ENCODE measurements around the gene PNMA8B.
"Not testable (repeated sequence)": the region's sequence is repeated elsewhere in the genome, so short reads cannot be mapped to it uniquely, and the experiment has no call there.

The PNMA8B gene, protein sequence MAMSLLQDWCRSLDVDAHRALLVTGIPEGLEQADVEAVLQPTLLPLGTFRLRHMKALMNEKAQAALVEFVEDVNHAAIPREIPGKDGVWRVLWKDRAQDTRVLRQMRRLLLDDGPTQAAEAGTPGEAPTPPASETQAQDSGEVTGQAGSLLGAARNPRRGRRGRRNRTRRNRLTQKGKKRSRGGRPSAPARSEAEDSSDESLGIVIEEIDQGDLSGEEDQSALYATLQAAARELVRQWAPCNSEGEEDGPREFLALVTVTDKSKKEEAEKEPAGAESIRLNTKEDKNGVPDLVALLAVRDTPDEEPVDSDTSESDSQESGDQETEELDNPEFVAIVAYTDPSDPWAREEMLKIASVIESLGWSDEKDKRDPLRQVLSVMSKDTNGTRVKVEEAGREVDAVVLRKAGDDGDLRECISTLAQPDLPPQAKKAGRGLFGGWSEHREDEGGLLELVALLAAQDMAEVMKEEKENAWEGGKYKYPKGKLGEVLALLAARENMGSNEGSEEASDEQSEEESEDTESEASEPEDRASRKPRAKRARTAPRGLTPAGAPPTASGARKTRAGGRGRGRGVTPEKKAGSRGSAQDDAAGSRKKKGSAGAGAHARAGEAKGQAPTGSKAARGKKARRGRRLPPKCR

DNA sequence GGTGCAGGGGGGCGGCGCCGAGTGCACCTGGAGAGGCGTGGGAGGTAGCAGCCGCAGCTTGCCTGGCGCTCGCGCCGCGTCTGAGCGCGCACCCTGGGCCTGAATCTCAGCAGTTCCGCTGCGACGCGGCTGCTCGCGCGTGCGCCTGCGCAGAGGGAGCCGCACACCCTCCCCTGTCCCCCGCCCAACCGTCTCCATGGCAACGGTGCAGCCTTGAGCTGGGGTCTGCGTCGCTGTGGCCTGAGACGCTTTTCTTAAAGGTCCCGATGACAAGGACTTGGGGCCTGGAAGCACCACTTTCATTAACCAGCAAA, at the start of gene PNMA8B:
Gene PNMA8B, minus strand, starts transcription at position 82 of the 314 bp plus-strand sequence. CDS start 402 bp downstream, outside the sequence.
- FAIRE-seq, result no peak

DNA sequence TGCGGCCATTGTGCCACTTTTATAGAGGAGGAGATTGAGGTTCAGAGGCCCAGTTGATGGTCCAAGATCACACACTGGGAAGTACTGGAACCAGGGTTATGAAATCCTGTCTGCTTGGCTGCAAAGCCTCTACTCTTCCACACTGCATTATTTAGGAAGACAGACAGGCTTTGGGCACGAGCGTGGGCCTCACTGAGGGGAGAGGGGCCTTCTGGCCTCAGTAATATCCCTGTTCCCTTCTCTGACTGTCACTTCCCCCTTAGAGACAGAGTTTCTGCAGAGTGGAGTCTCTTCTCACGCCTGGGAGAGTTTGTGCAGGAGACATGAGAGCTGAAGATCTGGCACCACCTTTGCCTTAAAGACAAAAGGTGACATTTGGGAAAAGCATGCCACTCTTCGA, 49.0 kb upstream of the PNMA8B start:
- no peak for FAIRE-seq

DNA sequence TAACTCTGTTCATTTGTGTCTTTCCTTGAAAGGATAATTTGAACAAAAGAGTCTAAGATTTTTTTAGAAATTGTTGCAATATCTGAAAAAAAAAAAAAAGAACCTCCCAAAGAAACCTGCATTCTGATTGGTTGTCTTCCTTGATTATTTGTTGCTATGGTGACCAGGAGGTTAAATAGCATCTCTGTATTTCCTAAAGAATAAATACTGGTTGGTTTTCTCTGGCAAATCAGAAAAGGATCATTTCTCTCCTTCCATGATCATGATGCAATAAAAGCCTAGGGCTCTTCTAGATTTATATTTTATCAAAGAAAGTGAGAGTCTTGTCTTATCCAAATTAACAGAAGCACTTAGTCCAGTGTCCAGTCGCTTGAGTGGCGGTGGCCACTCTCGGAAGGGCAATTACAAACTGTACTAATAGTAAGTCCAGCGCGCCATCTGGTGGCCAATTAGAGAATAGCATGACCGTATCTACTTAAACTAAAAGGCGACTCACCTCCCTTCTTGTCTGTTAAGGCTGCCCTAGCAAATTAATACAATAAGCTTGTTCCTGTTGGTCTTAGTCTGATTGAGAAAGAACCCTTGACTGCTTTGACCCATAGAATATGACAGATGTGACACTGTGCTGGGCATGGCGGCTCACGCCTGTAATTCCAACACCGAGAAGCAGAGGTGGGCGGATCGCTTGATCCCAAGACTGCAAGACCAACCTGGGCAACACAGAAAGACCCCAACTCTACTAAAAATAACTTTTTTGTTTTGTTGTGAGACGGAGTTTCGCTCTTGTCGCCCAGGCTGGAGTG, 47.0 kb upstream of the PNMA8B start:
- FAIRE-seq, result peak; percentile 97

DNA sequence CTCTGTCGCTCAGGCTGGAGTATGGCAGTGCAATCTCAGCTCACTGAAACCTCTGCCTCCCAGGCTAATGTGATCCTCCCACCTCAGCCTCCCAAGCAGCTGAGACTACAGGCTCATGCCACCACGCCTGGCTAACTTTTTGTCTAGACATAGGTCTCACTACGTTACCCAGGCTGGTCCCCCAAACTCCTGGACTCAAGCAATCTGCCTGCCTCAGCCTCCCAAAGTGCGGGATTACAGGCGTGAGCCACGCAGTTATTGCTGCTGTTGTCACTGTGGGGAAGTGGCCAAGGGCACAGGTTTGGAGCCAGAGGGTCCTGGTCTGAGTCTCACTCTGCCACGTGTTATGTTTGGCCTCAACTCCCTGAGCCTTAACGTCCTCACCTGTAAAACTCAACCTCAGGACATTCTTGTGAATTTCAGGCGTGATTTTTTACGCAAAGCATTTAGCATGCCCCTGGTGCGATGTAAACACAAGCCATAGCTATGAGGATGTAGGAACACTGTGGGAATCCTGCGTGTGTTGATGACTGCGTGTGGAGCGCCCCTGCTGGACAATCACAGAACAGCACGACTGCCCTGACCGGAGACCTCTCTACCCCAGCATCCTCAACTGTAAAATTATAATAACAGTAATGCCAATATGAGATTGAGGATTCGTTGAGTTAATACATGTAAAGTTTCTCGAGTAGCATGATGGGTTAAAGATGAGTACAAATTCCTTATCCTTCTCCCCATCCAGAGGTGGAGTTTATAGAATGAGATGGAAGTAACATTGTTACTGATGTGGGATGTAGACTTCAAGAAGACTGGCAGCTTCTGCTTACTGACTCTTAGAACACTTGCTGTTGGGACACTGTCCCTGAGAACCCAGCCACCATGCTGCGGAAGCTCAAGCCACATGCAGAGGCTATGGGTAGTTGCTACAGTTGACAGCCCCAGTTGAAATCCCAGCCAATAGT, 41.8 kb upstream of the PNMA8B start:
- FAIRE-seq, result no peak

DNA sequence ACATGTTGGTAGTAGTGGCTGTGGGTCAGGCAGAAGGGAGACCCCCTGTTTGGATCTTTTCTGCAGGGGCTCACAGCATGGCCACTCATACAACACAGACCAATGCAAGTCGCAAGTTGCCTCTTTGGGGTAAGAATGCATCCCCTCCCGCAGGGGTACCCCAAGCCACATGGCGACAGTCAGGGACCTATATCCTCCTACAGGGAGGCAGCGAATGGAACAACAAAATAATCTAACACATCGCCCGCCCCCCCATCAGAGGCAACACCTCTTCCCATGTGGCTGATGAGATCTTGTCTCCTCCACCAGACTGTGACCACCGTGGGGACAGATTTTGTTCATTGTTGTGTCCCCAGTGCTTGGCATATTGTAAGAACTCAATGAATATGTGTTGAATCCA, 40.7 kb upstream of the PNMA8B start:
- no peak for FAIRE-seq

DNA sequence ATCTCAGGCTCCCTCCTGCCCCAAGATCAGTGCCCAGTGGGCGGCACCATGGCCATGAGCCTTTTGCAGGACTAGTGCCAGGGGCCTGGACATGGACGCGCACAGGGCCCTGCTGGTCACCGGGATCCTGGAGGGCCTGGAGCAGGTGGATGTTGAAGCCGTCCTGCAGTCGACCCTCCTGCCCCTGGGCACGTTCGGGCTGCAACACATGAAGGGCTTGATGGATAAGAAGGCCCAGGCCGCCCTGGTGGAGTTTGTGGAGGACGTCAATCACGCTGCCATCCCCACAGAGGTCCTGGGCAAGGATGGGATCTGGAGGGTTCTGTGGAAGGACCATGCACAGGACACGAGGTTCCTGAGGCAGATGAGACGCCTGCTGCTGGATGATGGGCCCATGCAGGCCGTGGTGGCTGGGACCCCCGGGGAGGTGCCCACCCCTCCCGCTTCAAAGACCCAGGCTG, 38.0 kb upstream of the PNMA8B start:
- no peak for FAIRE-seq

DNA sequence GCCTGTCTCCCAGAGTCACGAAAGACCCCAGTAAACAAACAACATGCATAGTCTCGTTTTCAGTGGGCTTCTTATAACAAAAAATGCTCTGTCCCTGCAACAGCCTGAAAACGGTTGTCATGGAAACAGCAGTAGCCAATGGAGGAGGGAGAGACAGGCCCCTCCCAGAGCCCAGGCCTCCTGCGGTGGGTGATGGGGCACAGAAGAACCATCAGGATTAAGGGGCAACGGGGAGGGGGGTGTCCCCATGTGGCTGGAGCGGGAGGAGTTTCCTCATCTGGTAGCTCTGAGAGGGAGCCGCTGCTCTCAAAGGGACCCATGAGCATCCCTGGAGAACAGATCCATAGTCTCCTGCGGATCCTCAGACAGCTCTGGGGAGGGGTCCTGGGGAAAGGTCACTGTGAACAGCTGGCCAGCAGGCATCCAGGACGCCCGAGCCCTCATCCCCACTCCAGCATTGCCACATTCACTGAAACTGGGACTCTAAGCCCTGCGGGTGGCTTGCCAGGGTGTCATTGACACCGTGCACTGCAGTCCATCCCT, 37.5 kb upstream of the PNMA8B start:
- no peak for FAIRE-seq

DNA sequence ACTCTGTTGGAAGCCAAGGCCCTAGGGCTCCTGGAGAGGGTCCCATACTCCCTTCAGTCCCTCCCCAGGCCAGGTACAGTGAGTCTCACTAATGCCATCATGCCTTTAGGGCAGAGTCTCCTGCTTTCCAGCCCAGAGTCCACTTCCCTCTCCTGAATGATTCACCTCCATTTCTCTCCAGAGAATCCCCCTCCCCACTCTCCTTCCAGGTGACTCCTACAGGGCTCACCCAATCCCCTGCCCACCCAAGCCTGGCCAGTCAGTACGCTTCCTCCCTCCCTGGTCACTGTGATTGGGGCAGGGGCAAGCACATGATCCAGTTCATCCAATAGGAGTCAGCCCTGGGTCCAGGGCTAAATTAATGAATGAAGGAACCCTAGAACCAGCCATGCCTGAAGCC, 35.0 kb upstream of the PNMA8B start:
- no peak for FAIRE-seq

DNA sequence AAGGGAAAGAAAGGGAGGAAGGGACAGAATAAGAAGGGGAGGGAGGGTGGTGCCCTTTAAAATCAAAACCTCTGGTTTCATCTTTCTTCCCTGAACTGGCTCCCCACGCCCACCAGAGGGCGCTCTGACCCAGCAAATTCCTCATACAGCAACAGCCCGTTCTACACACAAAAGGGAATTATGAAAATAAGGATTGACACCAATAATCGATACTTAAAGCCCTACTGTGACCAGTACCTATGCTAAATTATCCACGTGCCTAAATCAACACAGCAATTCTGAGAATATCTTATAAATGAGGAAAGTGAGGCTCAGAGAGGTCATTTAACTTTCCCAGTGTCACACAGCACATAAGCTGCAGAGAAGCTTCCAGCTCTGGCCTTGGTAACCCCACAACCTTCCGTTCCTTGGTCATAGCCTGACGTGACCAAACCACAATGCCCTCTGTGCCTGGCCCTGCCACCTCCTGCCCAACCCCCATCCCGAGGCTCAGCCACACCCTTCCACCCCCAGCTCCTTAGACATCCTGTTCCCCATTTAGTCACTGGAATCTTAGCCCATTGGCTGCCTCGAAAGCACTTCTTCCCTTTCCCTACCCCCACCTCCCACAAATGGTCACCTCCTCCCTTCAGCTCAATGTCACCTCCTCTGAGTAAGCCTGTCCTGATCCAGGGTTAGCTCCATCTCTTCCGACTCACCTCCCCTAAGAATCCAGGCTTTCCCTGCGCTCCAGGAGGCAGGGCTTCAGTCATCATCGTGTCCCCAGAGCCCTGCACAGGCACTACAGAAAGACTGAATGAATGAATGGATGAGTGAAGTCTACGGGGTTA, 34.2 kb upstream of the PNMA8B start:
- FAIRE-seq, result peak; percentile 85

DNA sequence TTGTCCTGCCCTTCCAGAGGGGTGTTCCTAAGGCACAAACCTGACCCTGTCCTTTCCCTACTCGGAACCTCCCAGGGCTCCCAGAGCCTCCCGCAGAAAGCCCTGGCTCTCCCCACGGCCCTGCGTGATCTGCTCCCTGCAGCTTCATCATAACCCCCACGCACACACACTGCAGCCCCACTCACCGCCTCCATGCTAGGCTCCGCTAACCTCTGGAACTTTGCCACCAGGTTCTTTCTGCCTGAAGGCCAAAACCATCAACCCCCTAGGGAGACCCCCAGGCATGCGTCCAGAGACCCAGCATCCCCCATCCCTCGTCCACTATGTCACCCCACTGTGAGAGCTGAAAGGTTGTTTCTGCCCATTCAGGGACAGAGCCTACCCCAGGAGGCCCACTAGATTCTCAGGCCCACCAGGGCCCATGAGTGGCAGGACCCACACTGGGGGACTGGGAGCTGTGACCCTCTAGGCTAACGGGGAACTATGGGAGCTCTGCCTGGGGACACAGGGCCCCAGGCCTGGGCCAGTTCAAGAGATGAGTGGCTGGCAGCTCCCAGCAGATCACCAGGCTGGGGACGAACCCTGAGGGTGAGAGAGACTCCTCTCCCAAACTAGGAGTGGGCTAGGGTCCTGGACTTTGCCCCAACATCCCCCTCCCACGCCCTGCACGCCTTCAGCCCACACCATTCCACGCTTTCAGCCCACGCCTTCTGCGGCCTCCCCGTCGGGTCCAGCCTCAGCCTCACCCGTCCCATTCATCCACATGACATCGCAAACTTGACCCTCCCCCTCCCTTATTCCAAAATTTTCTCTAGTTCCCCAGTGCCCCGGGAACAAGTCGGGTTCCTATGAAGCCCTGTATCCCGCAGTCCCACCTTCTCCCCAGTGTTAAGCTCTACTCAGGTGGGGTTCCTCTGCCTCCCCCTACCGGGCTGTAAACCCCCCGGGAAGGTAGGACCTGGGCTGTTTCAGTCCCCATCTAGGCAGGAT, 33.2 kb upstream of the PNMA8B start:
- FAIRE-seq, result no peak

DNA sequence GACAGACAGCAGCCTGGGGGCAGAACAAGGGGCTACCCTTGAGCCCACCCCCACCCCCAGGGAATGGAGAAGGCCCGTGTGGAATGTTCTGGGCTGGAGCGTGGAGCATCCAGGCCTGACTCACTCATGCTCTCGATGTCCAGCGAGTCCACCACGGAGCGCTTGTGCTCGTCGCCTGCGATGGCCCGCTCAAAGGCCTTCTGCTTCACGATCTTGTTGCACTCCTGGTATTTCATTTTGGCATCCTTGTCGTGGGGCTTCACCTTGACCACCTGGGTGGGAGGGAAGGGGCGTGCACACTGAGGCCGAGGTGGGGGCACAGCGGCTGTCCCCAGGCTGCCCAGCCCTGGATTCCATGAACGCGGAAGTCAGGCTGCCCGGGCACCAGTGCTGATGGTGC, 31.1 kb upstream of the PNMA8B start:
- FAIRE-seq, result not testable (repeated sequence)

DNA sequence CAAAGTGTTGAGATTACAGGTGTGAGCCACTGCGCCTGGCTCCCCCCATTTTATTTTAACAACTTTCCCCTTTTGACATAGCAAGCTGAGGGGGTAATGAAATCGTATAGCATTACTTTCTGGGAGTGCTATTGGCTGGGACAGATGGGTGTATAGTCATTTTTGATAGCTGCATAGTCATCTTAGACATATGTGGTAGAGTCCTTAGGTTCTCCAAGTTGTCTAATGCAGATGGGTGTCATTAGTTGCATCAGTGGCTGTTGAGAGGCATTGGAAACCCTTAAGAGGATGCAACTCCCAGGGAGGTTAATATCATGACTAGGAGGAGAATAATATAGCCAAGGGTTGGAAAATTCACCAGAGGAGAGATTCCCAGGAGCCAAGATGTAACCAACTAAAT, 28.6 kb upstream of the PNMA8B start:
- no peak for FAIRE-seq

DNA sequence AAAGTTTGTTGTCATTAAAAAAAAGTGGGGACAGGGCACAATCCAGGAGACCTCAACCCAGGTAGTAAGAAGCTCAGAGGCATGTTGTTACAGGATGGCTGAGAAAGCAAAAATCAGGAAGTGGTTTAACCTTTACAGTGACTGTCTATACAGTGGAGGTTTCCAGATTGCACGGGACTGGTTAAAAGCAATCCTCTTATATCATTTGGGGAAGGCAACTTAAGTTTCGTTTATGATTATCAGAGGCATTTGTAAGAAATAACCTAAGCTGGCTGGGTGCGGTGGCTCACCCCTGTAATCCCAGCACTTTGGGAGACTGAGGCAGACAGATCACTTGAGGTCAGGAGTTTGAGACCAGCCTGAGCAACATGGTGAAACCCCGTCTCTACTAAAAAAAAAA, 27.3 kb upstream of the PNMA8B start:
- not testable (repeated sequence) for FAIRE-seq

DNA sequence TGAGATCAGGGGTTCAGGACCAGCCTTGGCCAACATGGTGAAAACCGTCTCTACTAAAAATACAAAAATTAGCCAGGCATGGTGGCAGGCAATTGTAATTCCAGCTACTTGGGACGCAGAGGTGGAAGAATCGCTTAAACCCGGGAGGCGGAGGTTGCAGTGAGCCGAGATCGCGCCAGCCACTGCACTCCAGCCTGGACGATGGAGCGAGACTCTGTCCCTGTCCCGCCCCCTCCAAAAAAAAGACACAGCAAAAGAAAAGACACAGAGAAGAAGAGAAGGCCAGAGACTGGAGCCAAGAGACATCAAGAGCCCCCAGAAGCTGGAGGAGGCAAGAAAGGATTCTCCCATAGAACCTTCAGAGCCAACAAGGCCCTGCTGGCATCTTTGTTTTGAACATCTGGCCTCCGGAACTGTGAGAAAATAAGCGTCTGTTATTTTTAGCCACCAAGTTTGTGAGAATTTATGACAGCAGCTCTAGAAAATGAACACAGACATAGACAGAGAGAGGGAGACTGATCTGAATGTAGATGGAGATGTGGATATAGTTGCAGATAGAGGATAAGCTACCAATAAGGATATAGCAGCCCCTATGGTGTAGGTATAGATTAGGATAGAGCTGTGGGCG, 25.7 kb upstream of the PNMA8B start:
- no peak for FAIRE-seq

DNA sequence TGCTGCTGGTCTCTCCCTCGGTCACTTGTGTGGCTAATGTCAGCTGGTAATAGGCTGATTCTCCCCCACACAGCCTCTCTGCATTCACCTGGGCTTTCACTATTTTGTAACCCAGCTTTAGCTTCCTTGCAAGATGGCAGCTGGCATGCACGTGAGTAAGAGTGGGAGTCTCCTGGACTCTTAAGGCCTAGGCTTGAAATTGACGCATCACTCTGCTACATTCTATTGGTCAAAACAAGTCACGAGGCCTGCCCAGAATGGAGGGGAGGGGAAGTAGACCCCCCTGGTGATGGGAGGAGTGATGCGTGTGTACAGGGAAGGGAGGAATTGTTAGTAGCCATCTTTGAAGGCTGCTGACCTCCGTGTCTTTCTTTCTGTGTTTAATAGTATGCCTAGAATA, 24.9 kb upstream of the PNMA8B start:
- FAIRE-seq, result no peak

DNA sequence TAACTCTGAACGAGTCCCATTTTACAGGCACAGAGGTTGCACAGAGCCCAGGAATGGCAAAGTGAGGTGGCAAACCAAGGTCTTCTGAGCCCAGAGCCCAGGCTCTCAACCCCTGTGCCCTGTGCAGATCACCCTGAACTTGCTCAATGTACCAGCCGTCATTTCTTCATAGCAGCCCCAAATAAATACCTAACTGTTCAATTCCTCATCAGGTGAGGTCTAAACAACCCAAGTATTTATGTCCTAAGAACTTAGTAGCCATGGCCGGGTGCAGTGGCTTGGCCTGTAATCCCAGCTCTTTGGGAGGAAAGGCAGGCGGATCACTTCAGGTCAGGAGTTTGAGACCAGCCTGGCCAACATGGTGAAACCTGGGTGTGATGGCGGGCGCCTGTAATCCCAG, 21.8 kb upstream of the PNMA8B start:
- no peak for FAIRE-seq

DNA sequence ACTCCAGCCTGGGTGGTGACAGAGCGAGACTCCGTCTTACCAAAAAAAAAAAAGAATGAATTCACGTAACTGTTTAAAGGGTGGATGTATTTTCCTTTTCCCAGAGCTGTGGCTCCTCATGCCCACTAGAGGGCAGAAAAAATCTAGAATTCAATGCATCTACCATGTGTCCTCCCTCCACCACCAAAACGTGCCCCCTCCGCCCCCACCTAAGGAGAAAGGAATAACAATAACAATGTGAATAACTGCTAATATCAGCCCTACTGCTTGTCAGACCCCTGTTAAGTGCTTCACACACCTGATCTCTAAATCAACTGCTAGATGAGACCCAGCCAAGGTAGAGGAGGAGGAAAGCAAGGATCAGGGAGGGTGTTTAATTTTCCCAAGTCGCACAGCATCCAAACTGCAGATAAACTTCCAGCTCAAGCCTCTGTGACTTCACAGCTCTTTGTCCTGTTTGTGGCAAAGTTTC, 20.2 kb upstream of the PNMA8B start:
- FAIRE-seq, result no peak

DNA sequence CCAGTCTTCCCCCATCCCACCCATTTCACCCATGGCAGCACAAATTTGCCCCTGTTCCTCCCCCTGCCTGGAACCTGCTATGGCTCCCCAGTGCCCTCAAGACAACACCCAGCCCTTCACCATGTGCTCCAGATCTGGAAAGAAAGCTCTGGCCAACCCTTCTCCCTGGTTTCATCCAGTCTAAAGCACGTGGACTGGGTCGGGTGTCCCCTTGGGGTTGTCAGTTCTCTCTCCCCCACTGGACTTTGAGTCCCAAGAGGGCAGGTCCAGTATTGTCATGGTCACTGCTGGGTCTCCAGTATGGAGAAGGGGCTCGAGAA, 19.6 kb upstream of the PNMA8B start:
- FAIRE-seq, result no peak

DNA sequence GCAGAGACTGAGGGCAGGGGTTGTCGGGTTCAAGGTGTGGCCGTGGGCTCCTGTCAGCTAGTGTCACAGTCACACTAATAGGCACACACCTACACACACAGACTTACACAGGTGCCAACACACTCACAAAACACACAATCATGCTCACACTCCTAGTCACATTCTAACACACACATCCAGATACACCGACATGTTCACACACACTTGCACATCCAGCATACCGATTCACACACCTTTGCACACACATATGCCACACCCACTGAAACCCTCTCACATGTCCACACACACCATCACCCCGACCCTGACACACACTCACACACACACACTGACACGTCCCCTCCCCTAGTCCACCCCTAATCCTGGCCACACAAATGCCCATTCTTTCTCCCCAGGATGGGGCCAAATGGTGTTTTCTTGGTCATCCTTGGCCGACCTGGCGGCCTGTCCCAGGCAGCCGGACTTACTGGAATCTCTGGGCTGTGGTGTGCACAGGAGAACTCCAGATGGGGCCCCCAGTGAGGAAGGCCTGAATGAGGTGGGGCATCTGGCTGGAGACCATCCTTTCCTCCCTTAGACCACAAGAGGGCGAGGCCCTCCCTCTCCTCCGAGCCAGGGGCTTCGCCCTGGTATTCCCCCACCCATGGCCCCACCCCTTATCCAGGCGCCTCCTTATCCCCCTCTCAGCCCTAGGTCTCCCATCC, 19.1 kb upstream of the PNMA8B start:
- FAIRE-seq, result no peak
